ENCODE data around the gene BLTP1. TPM values are rescaled to one million over a fixed set of nuclear protein-coding genes. Genes with fewer than 3 reads are reported as not detected.
A peak's percentile ranks its signal among the peaks of the same experiment; 100 is the strongest.

BLTP1 gene
- total RNA-seq, 1 donor from 2014 or later: 37.7 TPM

GRCh38 chr4:122152711-122153226 is 638 bp downstream of the BLTP1 start:
- peaks cover 5% of the 10 kb centered on the region for H3K27me3 Mint-ChIP-seq (ENCODE audit: low read depth)
- H3K4me1 Mint-ChIP-seq: peaks cover 21% of the 10 kb centered on the region
- peak; percentile 33 for DNase-seq (ENCODE audit: low read depth, low spot score)
- peak overlapping the region; percentile 86 for H3K4me3 Mint-ChIP-seq
- H3K36me3 Mint-ChIP-seq (ENCODE audit: low read depth): peaks cover 19% of the 10 kb centered on the region
- no peak for TF ChIP-seq CTCF (conservative IDR thresholded peaks at IDR 0.05)
- peaks cover 8% of the 10 kb centered on the region for H3K9me3 Mint-ChIP-seq
- H3K27ac Mint-ChIP-seq (ENCODE audit: unreplicated experiment): no peak overlapping the region

GRCh38 chr4:122156819-122157218 is 4.7 kb downstream of the BLTP1 start:
- TF ChIP-seq CTCF (conservative IDR thresholded peaks at IDR 0.05): no peak
- no peak for DNase-seq (ENCODE audit: low read depth, low spot score)
- peaks cover 8% of the 10 kb centered on the region for H3K9me3 Mint-ChIP-seq

GRCh38 chr4:122163301-122163700 is 11.2 kb downstream of the BLTP1 start:
- H3K27me3 Mint-ChIP-seq (ENCODE audit: low read depth): no peaks in the 10 kb centered on the region
- TF ChIP-seq CTCF (conservative IDR thresholded peaks at IDR 0.05): no peak
- no peak overlapping the region for H3K4me3 Mint-ChIP-seq
- H3K27ac Mint-ChIP-seq (ENCODE audit: unreplicated experiment): no peak overlapping the region
- no peaks in the 10 kb centered on the region for H3K9me3 Mint-ChIP-seq
- no peaks in the 10 kb centered on the region for H3K4me1 Mint-ChIP-seq
- no peak for DNase-seq (ENCODE audit: low read depth, low spot score)
- no peaks in the 10 kb centered on the region for H3K36me3 Mint-ChIP-seq (ENCODE audit: low read depth)

More at GRCh38 chr4:122156819-122157218, 4.7 kb downstream of the BLTP1 start:
- peaks cover 15% of the 10 kb centered on the region for H3K4me1 Mint-ChIP-seq
- no peak overlapping the region for H3K4me3 Mint-ChIP-seq
- H3K27me3 Mint-ChIP-seq (ENCODE audit: low read depth): no peaks in the 10 kb centered on the region
- peaks cover 19% of the 10 kb centered on the region for H3K36me3 Mint-ChIP-seq (ENCODE audit: low read depth)
- H3K27ac Mint-ChIP-seq (ENCODE audit: unreplicated experiment): no peak overlapping the region

DNA sequence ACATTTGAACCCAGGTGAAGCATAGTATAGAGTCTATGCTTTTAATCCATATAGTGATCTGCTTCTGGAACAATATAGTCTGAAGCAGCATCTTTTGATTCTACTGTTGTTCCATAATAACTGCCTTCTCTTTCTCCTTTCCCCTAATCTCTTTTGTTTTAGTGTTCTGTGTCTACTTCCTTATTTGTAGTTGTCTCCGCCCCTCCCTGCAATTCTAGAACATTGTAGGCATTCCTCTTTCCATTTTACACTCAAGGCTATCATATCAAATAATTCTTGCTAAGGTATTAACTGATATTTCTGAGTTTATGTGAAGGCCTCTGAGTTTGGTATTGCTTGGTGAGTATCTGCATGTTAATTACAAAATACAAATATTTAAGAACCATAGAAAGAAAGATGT is 11.6 kb downstream of the BLTP1 start:
- no peak for TF ChIP-seq CTCF (conservative IDR thresholded peaks at IDR 0.05)
- DNase-seq (ENCODE audit: low read depth, low spot score): no peak
- Mint-ChIP-seq H3K4me1 (no peaks in the 10 kb centered on the region), H3K36me3 (ENCODE audit: low read depth) (no peaks in the 10 kb centered on the region), H3K4me3 (no peak overlapping the region), H3K27me3 (ENCODE audit: low read depth) (no peaks in the 10 kb centered on the region), H3K27ac (ENCODE audit: unreplicated experiment) (no peak overlapping the region), H3K9me3 (no peaks in the 10 kb centered on the region)

- Mint-ChIP-seq H3K36me3 (ENCODE audit: low read depth) (no peaks in the 10 kb centered on the region), H3K9me3 (no peaks in the 10 kb centered on the region), H3K4me1 (peaks cover 12% of the 10 kb centered on the region), H3K27ac (ENCODE audit: unreplicated experiment) (no peak overlapping the region), H3K4me3 (no peak overlapping the region), H3K27me3 (ENCODE audit: low read depth) (no peaks in the 10 kb centered on the region)
- DNase-seq (ENCODE audit: low read depth, low spot score): no peak
- TF ChIP-seq CTCF (conservative IDR thresholded peaks at IDR 0.05): no peak
Measured at GRCh38 chr4:122167369-122167768, 15.2 kb downstream of the BLTP1 start.

Data from neural crest cell (in vitro differentiated cells).